Ecto neural progenitor cell (in vitro differentiated cells): ENCODE data around the gene LIME1.

Experiments
- DNase-seq: peaks from one replicate; pipeline ENCODE4 v3.0.0-alpha.2; 2018; ENCODE audit warnings: low spot score

LIME1 gene

DNA sequence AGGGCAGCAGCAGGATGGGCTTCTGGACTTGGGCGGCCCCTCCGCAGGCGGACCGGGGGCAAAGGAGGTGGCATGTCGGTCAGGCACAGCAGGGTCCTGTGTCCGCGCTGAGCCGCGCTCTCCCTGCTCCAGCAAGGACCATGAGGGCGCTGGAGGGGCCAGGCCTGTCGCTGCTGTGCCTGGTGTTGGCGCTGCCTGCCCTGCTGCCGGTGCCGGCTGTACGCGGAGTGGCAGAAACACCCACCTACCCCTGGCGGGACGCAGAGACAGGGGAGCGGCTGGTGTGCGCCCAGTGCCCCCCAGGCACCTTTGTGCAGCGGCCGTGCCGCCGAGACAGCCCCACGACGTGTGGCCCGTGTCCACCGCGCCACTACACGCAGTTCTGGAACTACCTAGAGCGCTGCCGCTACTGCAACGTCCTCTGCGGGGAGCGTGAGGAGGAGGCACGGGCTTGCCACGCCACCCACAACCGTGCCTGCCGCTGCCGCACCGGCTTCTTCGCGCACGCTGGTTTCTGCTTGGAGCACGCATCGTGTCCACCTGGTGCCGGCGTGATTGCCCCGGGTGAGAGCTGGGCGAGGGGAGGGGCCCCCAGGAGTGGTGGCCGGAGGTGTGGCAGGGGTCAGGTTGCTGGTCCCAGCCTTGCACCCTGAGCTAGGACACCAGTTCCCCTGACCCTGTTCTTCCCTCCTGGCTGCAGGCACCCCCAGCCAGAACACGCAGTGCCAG, 39.7 kb upstream of the LIME1 start, which contains the start of gene TNFRSF6B:
TNFRSF6B (plus strand) TSS at position 25 of the 729 bp plus-strand sequence; CDS start at position 141, 116 bp downstream.
- no peak for DNase-seq

GRCh38 chr20:63697357-63697867, 39.1 kb upstream of the LIME1 start:
- no peak for DNase-seq

DNA sequence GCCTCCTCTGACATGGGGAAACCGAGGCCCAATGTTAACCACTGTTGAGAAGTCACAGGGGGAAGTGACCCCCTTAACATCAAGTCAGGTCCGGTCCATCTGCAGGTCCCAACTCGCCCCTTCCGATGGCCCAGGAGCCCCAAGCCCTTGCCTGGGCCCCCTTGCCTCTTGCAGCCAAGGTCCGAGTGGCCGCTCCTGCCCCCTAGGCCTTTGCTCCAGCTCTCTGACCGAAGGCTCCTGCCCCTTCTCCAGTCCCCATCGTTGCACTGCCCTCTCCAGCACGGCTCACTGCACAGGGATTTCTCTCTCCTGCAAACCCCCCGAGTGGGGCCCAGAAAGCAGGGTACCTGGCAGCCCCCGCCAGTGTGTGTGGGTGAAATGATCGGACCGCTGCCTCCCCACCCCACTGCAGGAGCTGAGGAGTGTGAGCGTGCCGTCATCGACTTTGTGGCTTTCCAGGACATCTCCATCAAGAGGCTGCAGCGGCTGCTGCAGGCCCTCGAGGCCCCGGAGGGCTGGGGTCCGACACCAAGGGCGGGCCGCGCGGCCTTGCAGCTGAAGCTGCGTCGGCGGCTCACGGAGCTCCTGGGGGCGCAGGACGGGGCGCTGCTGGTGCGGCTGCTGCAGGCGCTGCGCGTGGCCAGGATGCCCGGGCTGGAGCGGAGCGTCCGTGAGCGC, 38.5 kb upstream of the LIME1 start:
- no peak for DNase-seq

GRCh38 chr20:63698739-63699465, 37.6 kb upstream of the LIME1 start:
- DNase-seq, result no peak

GRCh38 chr20:63699466-63700198, 36.8 kb upstream of the LIME1 start:
- DNase-seq, result no peak

DNA sequence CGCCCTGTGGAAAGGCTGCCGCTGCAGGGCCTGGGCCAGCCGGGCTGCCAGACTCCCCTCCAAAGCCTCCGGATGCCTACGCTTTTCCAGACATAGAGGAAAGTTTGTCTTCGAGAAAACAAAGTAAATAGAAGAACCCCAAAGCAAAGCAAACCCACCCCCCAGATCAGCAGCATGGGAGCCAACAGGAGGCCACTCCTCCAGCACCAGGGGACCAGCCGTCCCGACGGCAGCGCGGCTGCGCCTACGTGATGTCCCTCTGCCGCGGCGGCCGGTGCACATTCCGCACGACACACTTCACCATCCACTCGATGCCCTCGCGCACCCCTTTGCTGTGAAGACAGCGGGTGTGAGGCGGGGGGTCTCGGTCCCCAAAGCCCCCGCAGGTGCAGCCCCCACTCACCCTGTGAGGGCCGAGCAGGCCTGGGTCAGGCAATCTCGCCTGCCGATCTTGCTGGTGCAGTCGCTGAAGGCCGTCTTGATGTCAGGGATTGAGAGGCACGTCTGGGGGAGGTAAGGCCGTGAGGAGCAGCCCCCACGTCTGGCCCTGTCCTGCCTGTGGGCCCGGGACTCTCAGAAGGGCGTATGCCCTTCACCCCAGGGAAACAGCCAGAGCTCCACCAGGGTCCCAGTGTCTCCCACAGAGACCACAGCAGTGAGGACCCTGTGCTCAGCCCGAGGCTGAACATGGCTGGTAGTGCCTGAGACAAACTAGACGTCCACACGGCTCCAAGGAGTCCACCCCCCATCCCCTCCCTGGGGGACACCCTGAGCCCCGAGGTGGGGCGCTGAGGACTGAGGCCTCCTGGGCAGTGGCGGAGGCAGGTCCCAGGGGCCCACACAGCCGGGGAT, 36.0 kb upstream of the LIME1 start:
- DNase-seq, result peak; percentile 41

DNA sequence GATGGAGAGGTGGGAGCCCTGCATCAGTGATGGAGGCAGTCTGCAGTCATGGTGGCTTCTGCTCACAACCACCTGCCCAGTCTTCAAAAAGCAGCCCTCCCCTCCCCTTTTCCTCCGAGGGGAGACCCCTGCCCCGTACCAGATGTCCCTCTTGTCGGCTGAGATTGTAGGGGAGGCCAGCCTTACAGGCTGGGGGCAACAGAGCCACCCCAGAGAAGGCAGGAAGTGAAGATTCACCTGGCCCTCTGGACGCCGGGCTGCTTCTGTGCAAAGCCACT, 35.5 kb upstream of the LIME1 start:
- no peak for DNase-seq

- no peak for DNase-seq
These were observed 35.0 kb upstream of the LIME1 start for GRCh38 chr20:63701329-63702035.

GRCh38 chr20:63702036-63702665, 34.3 kb upstream of the LIME1 start:
- no peak for DNase-seq

DNA sequence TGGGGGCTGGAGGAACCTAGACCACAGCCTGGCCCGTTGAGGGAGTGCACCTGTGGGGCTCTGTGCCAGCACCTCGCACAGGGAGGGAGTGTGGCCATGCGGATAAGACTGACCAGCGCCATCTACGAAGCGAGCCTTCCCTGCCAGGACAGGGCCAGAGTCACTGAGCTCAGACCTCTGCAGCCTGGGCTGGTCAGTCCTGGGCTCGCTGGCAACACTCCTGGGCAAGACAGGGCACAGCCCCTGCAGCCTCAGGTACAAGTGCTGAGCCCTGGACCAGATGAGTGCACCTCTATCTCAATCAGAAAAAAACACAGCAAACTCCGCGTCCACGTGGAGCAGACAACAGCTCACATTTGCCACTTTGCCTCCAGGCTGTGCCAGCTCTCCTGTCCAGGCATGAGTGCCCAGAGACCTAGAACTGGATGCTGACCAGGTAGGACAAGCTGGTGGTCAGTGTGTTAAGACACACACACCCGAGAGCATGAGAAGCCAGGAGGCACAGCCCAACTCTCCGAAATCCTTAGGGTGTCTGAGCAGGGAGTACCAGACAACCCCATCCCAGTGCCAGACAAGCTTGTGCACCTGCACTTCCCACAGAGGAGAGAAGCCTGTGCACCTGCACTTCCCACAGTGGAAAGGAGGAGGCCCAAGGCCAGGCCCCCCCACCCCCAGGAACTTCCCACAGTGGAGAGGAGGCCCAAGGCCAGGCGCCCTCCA, 33.6 kb upstream of the LIME1 start:
- DNase-seq, result no peak

DNA sequence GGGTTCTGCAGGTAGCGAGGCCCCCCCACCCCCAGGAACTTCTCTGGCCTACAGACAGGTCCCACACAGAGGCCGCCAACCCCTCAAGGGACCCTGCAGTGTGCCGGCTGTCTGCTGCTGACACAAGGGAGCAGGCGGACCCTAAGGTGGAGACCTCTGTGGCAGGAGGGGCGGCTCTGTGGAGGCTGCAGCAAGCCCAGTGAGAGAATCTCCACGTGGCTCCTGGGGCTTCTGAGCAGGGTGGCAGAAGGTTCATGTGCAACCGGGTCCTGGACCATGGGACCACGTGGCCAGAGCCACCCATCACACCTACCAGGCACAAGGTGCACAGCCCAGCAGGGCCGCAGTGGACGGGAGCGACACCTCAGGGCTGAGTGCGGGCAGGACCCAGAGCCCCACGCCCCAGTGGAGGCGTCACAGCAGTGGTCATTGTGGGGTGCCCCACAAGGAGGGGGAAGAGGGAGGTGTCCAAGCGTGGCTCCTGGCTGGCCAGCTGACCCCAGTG, 32.9 kb upstream of the LIME1 start:
- no peak for DNase-seq

GRCh38 chr20:63703976-63704748, 32.3 kb upstream of the LIME1 start:
- peak; percentile 39 for DNase-seq

DNA sequence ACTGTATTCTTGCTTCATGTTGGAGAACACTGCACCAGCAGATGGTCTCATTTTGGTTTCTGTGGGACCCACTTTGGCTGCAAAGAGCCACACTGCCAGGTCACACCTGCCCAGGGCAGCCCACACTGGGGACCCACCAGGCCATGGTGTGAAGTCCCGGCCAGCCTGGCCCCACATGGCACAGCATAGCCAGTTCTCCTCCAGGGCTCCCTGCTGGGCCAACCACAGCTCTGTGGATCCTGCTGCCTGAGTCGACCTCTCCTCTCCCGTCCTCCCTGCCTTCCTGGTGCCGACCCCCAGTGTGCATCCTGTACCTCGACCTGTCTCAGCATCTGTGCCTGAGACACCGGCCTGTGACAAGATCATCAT, 31.7 kb upstream of the LIME1 start:
- DNase-seq, result no peak

DNA sequence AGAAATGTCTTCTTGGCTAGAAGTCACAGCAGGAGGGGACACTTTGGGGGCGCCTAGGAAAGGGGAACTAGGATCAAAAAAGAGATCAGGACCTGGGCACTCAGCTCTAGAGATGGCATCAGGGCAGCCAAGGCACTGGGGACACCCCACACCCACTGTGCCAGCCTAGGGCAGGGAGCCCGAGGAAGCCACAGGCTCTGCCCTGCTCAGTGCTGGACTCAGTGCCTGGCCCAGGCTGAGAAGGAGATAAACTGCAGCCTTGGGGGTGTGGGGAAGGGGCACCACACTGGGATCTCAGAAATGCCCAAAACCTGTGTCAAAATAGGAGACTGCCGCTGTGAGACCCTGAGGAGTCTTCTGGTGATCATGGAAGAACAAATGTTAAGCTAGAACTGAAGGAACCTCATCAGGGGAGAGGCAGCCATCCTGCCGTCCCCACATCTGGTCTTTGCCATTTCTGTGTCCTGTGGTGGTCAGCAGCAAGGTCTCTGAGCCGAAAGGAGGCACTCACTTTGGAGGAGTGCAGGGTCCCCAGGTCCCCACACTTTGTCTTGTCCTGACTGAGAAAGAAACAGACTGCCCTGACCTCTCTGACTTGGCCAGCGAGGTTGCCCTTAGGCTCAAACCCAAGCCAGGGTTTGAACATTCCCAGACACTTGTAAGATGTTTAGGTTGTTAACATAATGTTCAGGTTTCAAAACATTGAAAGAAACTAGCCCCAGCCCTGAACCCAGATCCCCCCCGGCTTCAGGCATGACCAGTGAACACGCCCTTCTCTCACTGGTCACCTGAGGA, 31.0 kb upstream of the LIME1 start:
- DNase-seq, result no peak

DNA sequence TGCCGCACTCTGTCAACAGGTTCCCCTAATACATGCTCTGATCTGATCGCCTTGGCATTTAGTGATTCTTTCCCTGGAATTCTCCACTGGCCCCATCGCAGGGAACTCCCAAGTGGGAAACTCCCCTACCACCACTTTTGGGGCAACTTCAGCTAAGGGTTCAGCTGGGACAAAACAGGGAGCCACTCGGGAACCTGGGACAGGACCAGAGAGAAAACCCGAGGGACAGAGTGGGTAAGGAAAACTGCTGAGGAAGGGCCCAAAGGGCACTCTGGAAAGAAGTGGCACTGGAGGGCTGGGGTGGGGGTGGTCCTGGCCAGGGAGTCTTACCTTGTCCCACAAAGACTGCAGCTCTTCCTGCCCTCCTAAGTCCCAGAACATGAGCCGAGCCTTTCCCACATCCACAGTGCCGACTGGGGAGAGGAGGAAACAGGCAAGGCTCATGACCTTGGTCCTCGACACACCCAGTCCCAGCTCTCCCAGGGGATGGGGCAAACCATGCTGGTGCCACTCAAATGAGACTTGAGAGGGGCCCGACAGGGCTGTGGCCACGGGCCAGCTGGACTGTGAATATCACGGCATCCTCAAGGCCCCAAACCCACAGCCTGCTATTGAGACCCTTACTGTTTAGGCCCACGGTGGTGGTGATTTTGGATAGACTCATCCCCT, 30.3 kb upstream of the LIME1 start:
- DNase-seq, result no peak

DNA sequence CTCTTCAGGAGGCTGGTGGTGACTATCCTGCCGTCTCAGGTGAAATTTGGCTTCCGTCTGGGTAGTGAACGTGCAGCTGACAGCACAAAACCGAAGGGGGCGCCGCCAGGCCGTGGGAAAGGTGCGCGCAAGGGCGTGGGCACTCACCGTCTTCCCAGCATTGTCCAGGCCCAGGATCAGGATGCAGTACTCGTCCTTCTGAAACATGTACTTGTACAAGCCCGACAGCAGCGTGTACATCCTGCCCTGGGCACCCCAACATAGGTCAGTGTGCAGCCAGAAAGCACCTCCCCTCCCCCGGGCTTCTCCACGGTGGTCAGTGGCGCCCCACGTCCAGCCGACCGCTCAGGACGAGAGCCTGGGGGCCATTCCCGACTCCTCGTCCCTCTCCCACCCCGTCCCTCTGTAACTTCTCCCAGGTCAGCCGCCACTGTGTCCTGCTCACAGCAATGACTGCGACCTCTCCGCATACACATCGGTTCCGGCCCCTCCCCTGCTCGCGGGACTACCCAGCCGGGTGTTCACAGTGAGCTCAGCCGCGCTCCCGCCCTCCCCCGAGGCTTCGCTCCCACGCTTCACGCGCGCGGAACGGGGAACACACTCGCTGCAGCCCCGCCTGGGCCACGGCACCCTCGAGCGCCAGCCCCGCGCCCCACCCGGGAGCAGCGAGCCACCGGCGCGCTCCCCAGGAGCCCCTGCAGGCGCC, 29.5 kb upstream of the LIME1 start:
- no peak for DNase-seq
